Breast epithelium (tissue), 4 donors: ENCODE measurements around the gene BRCA2. TPM values are rescaled to one million over a fixed set of nuclear protein-coding genes. Genes with fewer than 3 reads are reported as not detected.

ENCODE experiments used
- DNase-seq, 2 donors: peaks; one replicate each; pipeline ENCODE4 v3.0.0-alpha.2; 2019; ENCODE audit warnings: low spot score in 2 of 2
- H3K27ac ChIP-seq, 2 donors: fragments of 200-600 bp; sonication (generic) in 1 of 2; one replicate each; pipeline ENCODE4 v1.5.1; 2016 to 2019; ENCODE audit warnings: mild to moderate bottlenecking in 1 of 2
- H3K27me3 ChIP-seq, 2 donors: fragments of 200-600 bp; sonication (generic) in 1 of 2; one replicate each; pipeline versions ENCODE4 v1.5.1 to v1.6.0; 2017 to 2019; ENCODE audit warnings: control low read depth in 1 of 2, mild to moderate bottlenecking in 1 of 2
- H3K36me3 ChIP-seq: fragments of 200-600 bp; one replicate; pipeline ENCODE4 v1.5.1; 2019
- H3K4me1 ChIP-seq, 2 donors: fragments of 200-600 bp; sonication (generic); one replicate each; pipeline ENCODE4 v1.5.1; 2016 to 2019; ENCODE audit warnings: control low read depth in 1 of 2
- H3K4me3 ChIP-seq, 3 donors: fragments of 200-600 bp; sonication (generic); 1 replicate in 2 of 3; 2 replicates in 1 of 3; pipeline ENCODE4 v1.5.1; 2016 to 2019; ENCODE audit warnings: mild to moderate bottlenecking in 3 of 3, moderate library complexity in 2 of 3
- H3K9me3 ChIP-seq, 2 donors: fragments of 200-600 bp; sonication (generic) in 1 of 2; one replicate each; pipeline ENCODE4 v1.5.1; 2016 to 2019; ENCODE audit warnings: control low read depth in 1 of 2
- POLR2A ChIP-seq: fragments of 450-650 bp; IDR thresholded peaks from one replicate; pipeline ENCODE4 v1.6.1; 2016; ENCODE audit warnings: antibody characterized with exemption, mild to moderate bottlenecking, moderate library complexity
- POLR2AphosphoS5 ChIP-seq, 3 donors: sonication (generic); formaldehyde crosslinking; IDR thresholded peaks; one replicate each; pipeline ENCODE4 v1.6.1; 2017; ENCODE audit warnings: antibody characterized with exemption in 3 of 3
- intact Hi-C: fragments of 100-400 bp; cut with DNase I; formaldehyde crosslinking; loops from one replicate; pipeline ENCODE4 v1.15.1; 2023; ENCODE audit warnings: low total_unique reads
- total RNA-seq, 3 donors: library from RNA; depleted of rRNA; stranded (reverse); fragments of >200 nt; gene quantifications; one replicate each; pipeline ENCODE4 v1.1.0, GENCODE V29; 2016
- TF ChIP-seq, protein P1 (sequence below), 3 donors: fragments of 450-650 bp; IDR thresholded peaks; one replicate each; pipeline ENCODE4 v1.5.1; 2016 to 2017; ENCODE audit warnings: antibody characterized with exemption in 3 of 3, mild to moderate bottlenecking in 3 of 3, moderate library complexity in 3 of 3

The BRCA2 gene
- total RNA-seq, 3 donors from 2014 or later, result 0.98 to 3.5 (median 1.3) TPM

DNA sequence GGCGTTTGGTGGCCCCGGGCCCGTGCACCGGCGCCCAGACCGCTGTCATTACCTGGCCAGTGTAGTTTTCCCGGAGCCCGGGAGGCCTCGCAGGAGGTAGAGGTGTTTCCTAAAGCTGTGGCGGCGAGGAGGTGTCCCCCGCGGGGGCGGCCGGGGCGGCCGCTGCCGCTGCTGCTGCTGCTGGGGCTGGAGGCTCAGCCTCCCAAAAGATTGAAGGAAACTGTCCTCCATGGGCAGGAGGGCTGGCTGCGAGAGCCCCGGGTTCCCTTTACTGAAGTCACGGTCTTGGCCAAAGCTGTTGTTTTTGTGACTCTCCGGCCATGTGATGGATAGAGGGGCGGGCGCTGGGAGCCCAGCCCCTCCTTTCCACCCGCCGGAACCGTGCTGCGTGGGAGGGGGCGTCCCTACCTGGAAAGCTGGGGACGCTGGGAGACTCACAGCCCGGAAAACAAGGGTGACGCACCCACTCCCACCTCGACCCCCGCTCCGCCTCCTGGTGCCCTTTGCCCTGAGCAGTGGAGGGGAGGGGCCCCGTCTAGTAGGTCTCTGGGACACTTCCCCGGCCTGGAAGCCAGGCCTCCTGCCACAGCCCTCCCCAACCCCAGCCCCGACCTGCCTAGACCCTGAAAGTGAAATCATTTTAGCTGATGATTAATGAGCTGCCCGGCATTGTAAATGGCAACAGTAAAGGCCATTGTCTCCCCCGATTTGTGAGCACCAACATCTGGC, 112.7 kb downstream of the BRCA2 start, which contains the start of gene N4BP2L1:
Gene N4BP2L1, minus strand, starts transcription at position 279 of the 729 bp plus-strand sequence. Its CDS starts 48 bp downstream, at position 231.
- Histone ChIP-seq H3K4me3 (peak within 1 kb of the TSS; percentile 84 to 87 (median 84)), H3K4me1 (no peaks in the 10 kb centered on the region), H3K36me3 (no peaks in the 10 kb centered on the region), H3K27me3 (no peaks in the 10 kb centered on the region), H3K27ac (peak within 1 kb of the TSS; percentile 97 to 98), H3K9me3 (no peaks in the 10 kb centered on the region)
- intact Hi-C loops, result no loop called here
- TF ChIP-seq POLR2AphosphoS5 (IDR thresholded peaks at IDR 0.05) (peak; percentile 69 to 95 (median 82)), POLR2A (peak; percentile 84)
- TF ChIP-seq, protein P1, sequence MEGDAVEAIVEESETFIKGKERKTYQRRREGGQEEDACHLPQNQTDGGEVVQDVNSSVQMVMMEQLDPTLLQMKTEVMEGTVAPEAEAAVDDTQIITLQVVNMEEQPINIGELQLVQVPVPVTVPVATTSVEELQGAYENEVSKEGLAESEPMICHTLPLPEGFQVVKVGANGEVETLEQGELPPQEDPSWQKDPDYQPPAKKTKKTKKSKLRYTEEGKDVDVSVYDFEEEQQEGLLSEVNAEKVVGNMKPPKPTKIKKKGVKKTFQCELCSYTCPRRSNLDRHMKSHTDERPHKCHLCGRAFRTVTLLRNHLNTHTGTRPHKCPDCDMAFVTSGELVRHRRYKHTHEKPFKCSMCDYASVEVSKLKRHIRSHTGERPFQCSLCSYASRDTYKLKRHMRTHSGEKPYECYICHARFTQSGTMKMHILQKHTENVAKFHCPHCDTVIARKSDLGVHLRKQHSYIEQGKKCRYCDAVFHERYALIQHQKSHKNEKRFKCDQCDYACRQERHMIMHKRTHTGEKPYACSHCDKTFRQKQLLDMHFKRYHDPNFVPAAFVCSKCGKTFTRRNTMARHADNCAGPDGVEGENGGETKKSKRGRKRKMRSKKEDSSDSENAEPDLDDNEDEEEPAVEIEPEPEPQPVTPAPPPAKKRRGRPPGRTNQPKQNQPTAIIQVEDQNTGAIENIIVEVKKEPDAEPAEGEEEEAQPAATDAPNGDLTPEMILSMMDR (IDR thresholded peaks at IDR 0.05), result no peak
- DNase-seq, result peak; percentile 64 to 83

DNA sequence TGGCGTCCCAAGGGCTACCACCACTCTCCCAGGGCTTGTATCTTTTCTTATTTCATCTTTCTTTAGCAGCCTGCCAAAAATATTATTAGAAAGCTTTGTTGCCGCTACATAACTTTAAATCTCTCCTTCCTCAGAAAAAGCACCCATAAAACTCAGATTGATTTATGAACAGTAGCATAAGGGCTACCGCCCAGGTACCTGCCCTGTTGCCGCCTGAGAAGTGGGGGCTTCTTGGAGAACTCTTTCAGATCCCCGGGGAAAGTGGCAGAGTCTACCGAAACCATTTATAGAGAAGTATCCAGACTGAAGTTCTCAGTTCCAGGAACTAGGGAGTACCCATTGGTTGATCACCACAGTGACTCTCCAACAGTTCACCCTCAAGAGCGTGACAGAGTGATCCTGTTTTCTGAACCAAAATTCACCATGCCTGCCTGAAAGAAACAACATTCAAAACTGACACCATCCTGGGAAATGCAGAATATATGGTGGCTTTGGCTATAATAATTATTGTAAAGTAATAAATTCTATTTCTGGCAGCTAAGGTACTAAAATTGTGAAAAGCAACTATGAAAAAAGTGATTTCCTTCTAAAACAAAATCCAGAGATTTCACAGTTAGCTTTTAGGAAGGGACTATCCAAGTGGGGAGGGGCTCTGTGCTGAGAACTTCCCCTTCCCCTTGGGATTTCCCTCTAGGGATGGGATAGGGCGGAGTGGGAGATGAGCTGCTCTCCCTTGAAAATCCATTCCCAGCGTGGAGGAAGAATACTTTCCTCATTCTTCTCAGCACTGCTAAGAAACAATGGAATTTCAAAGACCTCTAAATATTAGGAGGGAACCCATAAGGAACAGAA, 113.5 kb downstream of the BRCA2 start:
- no peak for DNase-seq

DNA sequence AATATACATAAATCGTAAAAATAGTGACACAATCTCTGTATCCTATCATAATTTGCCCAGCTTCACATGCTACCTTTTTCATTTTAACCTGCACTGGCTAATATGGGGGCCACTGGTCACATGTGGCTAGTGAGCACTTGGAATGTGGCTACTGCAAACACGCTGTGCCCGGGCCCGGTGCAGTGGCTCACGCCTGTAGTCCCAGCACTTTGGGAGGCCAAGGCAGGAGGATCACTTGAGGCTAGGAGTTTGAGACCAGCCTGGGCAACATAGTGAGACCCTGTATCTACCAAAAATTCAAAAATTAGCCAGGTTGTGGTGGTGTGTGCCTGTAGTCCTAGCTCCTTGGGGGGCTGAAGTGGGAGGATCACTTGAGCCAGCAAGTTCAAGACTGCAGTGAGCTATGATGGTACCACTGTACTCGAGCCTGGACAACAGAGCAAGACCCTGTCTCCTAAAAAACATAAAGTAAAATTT, 114.2 kb downstream of the BRCA2 start:
- DNase-seq, result no peak
- H3K9me3 ChIP-seq, result no peaks in the 10 kb centered on the region
- TF ChIP-seq, protein P1 (IDR thresholded peaks at IDR 0.05), result no peak
- no peak for TF ChIP-seq POLR2AphosphoS5 (IDR thresholded peaks at IDR 0.05)
- no peak for TF ChIP-seq POLR2A
- no peaks in the 10 kb centered on the region for H3K36me3 ChIP-seq
- intact Hi-C loops, result no loop called here
- H3K27me3 ChIP-seq, result no peaks in the 10 kb centered on the region
- no peak overlapping the region for H3K4me3 ChIP-seq
- H3K27ac ChIP-seq, result peak overlapping the region; percentile 97 to 98
- H3K4me1 ChIP-seq, result no peaks in the 10 kb centered on the region

More for the DNA sequence above, 113.5 kb downstream of the BRCA2 start:
- intact Hi-C loops, result no loop called here
- Histone ChIP-seq H3K36me3 (no peaks in the 10 kb centered on the region), H3K9me3 (no peaks in the 10 kb centered on the region), H3K4me3 (peak overlapping the region; percentile 84 to 87 (median 84)), H3K27me3 (no peaks in the 10 kb centered on the region), H3K27ac (peak overlapping the region; percentile 97 to 98), H3K4me1 (no peaks in the 10 kb centered on the region)
- no peak for TF ChIP-seq POLR2A
- TF ChIP-seq POLR2AphosphoS5 (IDR thresholded peaks at IDR 0.05), result no peak
- TF ChIP-seq, protein P1 (IDR thresholded peaks at IDR 0.05), result no peak

DNA sequence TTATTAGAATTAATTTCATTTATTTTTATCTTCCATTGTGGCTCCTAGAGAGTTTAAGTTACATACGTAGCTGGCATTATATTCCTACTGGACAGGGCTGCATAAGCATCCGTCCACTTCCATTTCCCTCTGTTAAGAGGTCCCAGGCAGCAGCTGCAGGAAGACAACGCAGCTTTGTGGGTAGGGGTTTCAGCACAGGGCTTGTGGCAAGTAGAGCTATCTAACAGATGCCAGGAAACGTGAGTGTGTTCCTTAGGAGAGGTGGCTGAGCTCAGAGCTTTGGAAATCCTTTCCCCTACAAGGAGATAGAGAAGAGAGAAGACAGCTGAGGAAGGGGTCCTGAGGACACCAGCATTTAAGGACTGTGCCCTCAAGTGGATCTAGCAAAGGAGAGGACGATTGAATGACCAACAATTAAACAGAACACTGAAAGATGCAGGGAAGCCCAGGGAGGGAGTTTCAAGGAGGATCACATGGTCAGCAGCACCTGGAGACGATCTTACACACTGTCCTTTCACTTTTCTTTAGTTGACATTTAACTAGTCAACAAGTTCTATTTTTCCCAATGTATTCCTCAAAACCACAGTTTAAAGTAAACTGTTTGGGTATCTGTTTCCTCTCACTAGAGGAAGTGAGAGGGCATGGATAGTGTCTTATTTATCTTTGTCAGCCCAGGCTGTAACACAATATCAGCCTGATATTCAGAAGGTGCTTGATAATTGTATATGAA, 114.9 kb downstream of the BRCA2 start:
- Histone ChIP-seq H3K4me3 (no peak overlapping the region), H3K36me3 (no peaks in the 10 kb centered on the region), H3K27me3 (no peaks in the 10 kb centered on the region), H3K4me1 (no peaks in the 10 kb centered on the region), H3K27ac (no peak overlapping the region), H3K9me3 (no peaks in the 10 kb centered on the region)
- TF ChIP-seq POLR2AphosphoS5 (IDR thresholded peaks at IDR 0.05) (no peak), POLR2A (no peak)
- TF ChIP-seq, protein P1 (IDR thresholded peaks at IDR 0.05), result no peak
- intact Hi-C loops, result no loop called here
- no peak for DNase-seq
